HG02610 (cell line): ENCODE measurements around the gene CCSAP.
"Not testable (repeated sequence)": the region's sequence is repeated elsewhere in the genome, so short reads cannot be mapped to it uniquely, and the experiment has no call there.

ENCODE experiments used
- ATAC-seq: cut with Tn5 transposase; IDR thresholded peaks from one replicate; pipeline ENCODE4 v1.9.1; 2021; ENCODE audit warnings: mild to moderate bottlenecking, moderate library complexity; ENCODE audit not compliant: unreplicated experiment

Gene CCSAP, protein sequence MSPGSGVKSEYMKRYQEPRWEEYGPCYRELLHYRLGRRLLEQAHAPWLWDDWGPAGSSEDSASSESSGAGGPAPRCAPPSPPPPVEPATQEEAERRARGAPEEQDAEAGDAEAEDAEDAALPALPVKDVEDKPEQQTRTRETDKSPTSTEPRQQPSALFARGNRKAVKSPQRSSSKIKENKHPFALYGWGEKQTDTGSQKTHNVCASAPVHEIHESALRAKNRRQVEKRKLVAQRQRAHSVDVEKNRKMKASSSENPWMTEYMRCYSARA

DNA sequence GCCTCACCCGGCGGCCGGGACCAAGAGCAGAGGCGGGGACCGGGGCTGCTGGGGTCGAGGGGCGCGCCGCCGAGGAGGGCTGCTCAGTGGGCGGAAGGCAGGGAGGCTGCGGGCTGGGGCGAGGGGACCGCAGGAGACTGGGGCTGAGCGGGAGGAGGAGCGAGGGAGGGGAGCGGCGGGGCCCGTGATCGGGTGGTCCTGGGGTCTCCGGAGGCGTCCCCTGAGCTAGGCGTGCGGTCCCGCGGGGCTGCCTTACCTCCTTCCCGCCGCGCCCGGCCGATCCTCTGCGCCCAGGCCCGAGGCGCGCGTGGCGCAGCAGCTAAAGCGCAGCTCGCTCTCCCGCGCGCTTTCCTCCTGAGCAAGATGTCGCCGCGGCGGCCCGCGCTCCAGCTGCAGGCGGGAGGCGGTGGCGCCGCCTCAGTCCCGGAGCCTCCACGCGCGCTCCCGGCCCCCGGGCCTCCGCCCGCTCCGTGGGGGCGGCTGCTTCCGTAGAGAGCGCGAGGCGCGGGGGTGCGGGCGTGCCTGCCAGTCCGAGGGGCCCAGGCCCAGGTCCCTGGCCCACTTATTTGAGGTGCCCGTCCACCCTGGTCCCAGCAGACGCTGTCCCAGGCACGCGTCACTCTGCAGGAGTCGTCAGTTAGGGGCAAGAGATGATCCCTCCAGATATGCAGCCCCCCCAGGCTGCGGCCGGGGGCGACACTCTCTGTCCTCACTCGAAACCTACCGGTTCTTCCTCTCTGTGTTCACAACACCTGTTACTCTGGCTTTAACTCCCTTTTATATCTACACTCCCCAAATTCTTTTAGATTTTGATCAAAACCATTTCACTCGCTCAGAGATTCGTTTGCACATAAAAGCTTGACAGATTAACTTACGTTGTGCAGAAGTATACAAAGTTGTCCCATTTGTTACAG lies at the start of gene CCSAP:
TSS of gene CCSAP (minus strand) at position 392 of the 914 bp plus-strand sequence. CDS start 582 bp downstream, outside the sequence.
- peak; percentile 39 for ATAC-seq

DNA sequence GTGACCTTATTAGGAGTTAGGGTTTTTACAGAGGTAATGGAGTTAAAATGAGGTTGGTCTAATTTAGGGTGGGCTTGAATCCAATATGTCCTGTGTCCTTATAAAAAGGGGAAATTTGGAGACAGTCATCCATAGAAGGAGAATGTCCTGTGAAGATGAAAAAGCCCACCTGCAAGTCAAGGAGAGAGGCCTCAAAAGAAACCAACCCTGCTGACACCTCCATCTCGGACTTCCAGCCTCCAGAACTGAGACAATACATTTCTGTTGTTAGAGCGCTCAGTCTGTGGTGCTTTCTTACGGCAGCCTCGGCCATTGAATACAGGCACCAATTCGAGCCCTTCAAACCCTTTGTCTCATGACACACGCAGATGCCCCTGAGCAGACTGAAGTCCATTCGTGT lies 47.3 kb upstream of the CCSAP start:
- no peak for ATAC-seq

DNA sequence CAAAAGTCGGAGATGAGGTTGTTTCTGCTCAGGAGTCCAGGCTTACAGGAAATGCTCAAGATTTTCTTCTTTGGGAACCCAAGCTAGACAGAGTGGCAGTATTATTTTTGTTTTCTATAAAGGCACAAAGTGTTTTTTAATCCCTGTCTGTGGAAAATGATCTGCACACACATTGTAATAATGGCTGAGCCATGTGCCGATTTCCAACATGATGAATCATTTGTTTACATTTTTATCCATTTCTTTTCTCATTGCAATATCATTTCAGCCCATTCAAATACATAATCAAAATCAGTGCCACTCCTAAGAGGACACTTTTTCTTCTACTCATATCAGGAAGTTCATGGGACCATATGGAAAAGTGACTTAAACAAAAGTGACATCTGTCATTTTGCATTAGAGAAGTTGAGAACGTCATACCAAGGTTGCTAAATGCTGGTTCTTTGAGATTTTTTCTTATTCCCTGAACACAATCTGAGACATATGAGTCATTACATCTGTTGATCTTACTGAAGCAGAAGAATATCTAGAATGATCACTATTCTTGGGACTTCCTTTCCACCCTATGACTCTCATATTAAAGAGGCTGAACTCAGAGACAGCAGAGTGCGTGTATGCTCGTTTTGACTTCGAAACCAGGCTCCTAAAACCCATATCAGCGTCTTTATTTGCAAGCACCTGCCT lies 46.2 kb upstream of the CCSAP start:
- ATAC-seq, result no peak

DNA sequence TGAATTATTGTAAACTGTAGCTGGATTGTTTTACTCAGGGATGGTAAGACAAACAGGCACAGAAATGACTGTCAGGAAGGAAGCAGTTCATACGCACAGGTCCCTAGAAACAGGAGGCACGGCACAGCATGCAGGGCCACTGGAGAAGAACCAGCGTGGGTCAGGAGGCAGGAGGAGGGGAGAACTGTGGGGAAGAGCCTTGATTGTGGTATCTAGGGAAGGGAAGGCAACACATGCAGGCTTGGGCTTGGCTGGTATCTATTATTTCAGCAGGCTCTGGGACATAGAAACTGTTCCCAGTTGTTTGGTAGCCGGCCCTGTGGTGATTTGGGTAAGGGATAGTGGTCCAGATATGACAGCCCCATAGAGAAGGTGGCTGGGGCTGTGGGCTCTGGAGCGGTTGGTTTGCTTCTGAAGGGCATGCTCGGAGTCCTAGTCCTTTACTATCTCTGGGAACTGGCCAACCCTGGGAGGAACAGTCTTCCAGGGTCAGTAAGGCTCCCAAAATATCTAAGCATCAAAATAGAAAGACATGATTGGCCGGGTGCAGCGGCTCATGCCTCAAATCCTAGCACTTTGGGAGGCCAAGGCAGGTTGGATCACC lies 43.1 kb upstream of the CCSAP start:
- ATAC-seq, result no peak

DNA sequence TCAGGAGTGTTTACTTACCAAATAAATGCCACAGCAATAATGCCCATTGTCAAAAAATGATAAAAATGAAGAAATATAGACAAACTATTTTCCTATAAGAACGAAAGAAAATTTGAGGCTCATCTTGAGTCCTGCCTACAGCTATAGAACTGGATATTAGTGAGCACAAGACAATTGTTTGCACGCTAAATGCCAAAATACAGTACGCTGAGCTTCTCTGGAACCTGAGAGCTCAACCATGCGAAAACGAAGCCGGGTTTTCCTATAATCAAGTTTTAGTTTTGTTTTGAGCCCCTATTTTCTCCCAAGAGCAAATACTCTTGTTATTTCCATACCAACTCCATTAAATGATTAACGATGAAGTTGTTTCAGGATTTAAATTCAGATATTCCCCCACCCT lies 42.0 kb upstream of the CCSAP start:
- no peak for ATAC-seq

DNA sequence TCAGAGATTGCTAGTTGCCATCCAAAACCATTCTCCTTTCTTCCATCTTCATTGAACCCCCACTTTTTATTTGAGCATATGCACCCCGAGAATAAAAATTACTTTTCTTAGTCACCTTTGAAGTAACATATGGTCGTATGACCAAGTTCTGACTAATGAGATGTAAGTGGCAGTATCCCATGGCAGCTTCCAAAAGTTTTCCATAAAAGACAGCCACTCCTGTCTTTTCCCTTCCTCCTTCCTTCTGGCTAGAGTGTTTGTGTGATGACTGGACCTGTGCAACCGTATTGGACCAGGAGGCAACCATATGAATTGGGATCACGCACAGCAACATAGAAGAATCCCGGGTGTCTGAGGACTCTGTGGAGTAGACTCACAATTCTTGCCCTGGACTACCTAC lies 41.1 kb upstream of the CCSAP start:
- no peak for ATAC-seq

DNA sequence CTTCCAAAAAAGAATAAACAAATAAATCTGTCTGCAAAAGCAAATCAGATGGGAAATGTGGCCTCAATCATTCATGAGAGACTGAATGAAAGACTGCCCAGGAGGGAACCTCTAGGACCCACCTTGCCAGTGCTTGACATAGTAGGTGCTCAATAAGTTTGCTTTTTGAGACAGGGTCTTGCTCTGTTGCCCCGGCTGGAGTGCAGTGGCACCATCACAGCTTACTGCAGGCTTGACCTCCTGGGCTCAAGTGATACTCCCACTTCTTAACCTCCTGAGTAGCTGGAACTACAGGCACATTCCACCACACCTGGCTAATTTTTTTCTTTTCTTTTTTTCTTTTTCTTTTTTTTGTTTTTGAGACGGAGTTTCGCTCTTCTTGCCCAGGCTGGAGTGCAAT lies 40.3 kb upstream of the CCSAP start:
- ATAC-seq, result no peak

DNA sequence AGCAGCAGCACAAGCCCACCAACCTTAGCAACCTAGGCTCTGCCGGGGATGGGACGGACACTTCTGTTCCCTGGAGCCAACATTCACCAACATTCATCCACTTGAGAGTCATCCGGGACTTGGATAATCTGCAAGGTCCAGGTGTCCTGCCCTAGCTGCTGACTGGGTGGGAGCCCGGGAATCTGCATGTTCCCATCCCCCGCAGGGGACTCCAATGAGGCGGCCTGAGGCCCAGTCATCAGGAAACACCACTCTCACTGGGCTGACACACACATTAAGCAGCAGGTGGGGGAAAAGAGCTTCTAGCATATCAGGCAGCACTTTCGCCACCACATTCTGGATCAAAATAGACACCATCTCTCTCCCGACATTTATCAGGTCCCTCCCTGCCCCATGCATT lies 38.4 kb upstream of the CCSAP start:
- ATAC-seq, result no peak

DNA sequence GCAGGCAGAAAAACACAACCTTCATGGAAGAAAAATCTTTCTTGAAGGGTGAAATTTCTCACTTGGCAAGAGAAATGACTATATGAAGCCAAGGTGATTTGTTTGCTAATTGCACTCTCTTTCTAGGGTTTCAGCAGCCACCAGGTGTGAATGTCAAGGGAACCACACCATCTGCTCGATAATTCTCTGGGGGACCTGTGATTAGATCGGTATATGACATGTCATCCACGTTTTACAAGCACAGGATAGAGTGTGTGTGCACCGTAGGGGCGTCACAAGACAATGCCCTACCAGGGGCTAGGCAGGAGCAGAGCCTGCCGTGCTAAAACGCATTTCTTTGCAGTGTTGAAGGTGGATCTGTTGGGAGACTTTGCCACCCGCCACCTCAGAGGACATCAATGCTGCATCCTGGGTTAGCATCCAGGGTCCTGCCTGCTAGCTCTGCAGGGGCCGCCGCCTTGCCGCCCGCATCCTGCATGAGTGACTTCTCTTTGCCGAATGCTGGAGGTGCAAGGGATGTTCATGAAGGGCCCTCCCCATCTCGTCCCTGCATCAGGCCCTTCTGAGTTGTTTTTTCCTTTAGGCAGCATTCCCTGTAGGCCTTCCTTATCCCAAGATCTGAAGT lies 37.8 kb upstream of the CCSAP start:
- ATAC-seq, result no peak

DNA sequence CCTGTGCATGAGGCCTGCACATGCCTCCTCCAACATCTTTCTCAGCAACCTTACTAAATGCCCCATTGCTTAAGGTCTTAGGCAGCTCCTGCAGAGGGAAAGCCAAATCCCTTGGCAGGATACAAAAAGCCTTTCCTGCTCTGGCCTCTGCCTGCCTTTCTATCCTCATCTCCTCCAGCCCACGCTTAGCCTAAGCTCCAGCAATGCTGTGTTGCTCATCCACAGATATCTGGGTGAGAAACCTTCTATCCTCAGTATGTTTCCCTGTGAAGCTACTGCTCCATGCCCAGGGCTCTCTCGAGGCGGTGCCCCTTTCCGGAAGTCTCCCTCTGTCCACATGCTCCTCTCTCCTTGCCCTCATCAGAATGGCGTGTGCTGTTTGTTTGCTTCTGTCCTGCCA lies 37.0 kb upstream of the CCSAP start:
- ATAC-seq, result no peak

DNA sequence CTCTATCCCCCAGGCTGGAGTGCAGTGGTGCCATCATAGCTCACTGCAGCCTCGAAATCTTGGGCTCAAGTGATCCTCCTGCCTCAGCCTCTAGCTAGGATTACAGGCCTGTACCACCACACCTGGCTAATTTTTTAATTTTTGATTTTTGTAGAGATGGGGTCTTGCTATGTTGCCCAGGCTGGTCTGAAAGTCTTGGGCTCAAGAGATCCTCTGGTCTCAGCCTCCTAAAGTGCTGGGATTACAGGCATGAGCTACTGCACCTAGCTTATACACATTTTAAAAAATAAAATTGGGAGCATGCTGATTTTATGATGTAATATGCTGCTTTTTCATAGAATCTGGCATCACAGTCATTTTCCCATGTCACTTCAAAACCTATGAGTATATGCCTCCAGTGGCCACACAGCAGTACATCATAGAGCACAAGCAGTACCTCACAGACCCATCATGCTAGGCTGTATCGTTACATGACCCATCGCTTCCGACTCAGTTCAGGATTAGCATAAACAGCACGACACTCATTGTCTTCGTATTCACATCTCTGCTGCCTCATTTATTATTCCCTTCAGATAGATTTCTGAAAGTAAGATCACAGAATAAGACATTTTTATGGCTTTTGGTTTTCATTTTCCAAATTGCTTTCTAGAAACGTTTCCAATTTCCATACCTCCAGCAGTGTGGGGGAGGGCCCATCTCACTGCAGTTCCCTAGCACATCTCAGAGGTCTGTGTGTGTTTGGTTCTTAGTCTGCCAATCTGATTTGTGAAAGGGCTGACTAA lies 35.9 kb upstream of the CCSAP start:
- no peak for ATAC-seq

DNA sequence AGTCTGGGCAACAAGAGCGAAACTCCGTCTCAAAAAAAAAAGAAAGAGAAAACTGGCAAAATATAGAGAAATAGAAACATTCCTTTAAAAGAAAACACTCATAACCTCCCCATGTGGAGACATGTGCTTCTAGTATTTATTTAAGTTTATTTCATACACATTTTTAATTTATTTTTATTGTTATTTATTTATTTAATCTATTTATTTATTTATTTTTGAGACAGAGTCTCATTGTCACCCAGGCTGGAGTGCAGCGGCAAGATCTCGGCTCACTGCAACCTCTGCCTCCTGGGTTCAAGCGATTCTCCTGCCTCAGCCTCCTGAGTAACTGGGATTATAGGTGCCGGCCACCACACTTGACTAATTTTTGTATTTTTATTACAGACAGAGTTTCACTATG lies 35.2 kb upstream of the CCSAP start:
- not testable (repeated sequence) for ATAC-seq

DNA sequence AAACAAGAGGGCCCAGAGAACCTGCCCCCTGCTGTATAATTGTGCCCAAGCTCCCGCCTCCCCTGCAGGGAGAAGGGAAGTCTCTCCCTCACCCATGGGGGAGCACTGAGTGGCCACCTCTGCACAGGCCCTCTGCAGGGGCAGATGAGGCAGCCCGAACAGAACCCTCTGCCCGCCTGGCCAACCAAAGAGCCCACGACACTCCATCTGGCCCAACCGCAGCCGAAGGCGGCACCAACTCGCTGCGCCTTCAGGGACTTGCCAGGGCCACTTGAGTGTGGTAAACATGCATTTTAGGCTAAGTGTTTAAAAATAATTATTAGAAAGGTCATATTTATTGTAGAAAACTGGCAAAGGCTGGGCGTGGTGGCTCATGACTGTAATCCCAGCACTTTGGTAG lies 34.6 kb upstream of the CCSAP start:
- ATAC-seq, result no peak

DNA sequence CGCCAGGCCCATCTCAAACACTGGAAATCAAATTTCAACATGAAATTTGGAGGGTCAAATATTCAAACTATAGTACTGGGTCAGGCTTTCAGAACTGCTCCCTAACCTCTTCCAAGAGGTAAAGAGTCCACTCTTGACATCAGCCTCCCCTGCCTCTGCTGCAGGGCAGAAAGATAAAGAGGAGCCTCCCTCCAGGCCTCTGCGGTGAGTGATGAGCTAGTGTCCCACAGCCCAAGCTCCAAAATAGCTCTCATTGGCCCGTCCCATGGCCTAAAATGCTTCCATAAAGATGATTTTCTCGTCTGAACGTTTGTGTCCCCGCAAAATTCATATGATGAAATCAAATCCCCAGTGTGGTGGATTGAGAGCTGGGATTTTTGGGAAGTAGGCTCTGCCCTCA lies 33.7 kb upstream of the CCSAP start:
- ATAC-seq, result no peak

DNA sequence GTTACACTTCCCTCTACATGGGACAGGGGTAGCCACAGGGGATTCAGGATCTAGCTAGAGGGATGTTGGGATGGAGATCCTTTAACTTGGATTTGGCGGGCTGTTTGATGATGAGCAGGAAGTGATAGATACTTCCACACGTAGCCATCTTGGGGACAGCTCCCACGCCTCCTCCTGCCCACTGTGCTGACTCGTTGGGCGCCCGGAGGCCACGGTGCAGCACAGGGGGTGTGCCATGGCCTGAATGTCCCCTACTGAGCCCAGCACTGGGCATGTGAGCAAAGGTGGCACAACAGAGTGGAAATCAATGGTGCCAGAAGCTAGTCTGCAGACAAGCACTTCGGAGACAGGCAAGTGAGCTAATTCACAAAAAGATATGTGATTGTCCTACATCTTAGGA lies 31.6 kb upstream of the CCSAP start:
- no peak for ATAC-seq

DNA sequence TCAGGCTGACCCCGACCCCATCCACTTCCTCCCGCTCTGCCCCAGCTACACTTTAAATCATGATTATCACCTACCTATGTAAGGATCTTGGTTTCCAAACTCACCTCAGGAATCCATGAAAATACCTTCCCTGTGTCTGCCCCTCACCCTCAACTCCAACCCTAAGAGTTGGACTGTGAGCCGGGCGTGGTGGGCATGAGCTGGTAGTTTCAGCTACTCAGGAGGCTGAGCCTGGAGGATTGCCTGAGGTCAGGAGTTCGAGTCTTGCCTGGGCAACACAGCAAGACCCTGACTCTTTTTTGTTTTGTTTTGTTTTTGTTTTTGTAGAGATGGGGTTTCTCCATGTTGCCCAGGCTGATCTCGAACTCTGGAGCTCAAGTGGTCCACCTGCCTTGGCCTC lies 30.5 kb upstream of the CCSAP start:
- no peak for ATAC-seq

DNA sequence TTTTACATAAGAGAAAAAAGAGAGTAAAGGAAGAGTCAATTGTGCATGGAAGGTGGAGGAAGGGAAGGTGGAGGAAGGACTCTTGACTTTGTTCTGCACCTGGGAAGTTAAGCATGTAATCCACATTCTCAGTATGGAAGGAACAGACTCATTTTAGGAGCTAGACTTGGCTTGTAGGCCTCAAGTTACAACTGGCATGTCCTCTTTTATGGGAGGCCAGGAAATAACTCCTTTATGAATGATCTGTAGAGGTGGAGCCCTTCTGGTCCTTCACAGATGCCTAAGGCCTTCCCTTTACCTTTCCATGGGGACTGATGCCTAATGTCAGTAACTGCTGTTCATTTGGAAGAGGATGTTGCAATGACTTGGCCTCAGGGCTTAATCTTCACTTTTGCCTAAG lies 29.4 kb upstream of the CCSAP start:
- ATAC-seq, result no peak

DNA sequence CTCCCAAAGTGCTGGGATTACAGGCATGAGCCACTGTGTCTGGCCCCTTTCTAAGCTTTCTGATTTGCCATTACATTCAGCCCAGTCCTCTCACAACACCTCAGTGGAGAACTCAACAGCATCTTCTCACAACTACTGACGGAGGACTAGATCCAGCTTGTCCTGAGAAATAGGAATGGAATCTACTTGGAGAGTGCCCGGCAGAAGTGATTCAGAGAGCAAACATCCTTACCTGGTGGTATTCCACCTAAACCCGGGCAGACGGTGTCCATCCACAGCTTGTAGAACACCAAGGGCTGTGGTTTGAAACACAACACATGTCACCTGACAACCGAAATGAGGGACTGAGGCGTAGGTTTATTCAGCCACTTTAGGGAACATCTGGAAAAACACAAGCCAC lies 28.8 kb upstream of the CCSAP start:
- no peak for ATAC-seq

DNA sequence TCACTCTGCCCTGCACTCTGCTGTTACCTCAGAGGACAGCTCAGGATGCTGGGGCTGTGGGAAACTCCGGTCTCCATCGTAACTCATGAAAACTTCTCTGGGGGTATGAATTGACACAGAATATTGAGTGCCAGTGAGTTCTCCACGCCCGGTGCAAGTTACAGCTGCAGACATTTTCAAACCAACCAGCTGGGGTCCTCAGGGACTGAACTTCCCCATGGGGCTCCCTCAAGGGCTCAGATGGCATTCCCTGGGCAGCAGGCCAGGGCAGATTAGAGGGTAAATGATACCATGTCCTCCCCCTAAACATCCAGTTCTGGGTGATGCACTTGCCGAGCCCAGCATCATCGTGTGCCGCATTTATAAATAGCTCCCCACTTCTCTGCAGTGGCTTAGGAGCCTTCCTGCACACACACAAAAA lies 27.8 kb upstream of the CCSAP start:
- peak; percentile 39 for ATAC-seq

DNA sequence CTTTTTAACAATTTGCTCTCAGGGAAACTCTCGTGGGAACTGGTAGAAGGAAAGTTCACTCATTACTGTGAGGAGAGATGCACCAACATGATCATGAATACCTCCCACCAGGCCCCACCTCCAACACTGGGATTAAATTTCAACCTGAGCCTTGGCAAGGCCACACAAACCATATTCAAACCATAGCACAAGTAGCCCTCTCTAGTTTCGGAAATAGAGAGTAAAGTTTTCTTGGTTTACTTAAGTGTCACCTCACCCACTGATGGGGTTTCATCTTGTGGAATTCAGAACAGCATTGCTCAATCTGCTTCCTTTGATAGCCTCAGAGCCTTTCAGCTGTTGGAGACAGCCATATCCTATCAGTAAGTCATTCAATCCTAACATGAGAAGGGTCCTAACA lies 25.5 kb upstream of the CCSAP start:
- ATAC-seq, result peak; percentile 45
